GM19397 (cell line): ENCODE measurements around the gene TRAP1.

Source experiments
- ATAC-seq: cut with Tn5 transposase; IDR thresholded peaks from one replicate; pipeline ENCODE4 v1.9.1; 2021; ENCODE audit warnings: mild to moderate bottlenecking, moderate library complexity; ENCODE audit not compliant: unreplicated experiment

Gene TRAP1

DNA sequence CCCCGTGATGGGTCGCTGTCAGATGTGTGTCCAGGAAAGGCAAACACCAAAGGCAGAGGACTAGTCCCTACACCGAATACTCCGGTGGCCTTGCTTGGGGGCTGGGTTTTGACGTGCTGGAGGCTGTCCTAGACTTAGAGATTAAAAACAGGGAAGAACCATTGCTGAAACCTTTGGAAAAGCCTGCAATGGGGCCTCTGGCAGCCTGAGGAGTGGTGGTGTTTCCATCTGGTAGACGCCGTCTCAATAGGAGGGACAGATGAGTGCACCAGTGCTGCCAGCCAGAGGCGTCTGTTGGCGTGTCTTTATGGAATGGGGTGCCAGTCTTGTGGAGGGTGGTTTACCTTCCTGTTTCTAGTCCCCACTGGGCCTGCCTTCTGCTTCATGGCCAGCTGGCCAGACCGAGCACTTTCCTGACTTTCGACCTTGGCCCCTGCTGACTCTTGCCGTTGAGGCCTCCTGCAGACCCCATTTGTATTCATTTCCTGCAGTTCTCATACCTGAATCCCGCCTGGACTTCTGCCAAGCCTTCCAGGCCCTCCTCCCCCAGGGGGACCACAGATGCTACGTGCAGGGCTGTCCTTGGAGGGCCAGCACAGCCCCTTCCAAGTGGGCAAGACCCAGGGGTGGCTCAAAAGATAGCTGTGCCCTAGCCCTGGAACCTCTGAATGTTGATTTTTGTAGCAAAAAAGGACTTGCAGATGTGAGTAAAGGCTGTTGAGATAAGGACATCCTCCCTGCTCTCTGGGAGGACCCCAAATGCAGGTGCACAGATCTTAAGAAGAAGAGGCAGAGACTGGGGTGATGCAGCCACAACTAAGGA is 64.7 kb downstream of the TRAP1 start:
- ATAC-seq: no peak

DNA sequence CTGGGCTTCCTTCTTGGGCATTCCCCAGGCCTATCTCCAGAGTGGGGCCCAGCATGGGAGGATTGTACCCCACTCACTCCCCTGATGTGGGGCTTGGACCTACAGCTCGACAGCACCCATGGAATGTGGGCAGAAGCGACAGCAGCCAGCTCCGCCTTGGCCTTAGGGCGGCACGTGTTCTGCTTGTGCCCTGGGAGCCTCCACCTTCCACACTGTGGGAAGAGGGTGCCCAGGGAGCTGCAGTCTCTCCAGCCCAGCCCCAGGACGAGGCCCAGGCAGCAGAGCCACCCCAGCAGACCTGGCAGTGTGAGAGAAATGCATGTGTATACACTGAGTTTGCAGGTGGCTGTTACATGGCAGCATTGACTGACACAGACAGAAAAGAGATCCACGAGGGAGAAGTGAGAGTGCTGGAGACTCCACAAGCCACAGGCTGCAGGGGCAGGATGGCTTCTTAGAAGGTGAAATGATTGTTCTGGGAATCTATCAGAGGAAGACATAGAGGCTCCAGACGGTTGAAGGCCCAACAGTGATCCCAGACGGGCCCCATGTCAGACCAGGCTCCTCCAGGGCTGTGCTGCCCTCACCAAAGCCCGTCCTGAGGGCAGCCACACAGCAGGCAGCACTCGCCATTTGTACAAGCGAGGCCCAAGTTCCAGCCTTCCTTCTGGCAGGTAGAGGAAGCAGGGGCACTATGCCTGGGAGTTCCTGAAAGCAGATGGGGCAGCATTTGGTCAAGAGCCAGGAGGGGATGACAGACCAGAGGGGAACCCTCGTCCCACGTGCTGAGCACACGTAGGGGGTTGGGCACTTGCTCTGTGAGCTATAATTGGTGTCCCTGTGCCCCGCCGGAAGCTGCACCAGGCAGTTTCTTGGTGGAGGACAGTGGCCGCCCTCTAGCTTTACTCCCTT is 65.6 kb downstream of the TRAP1 start:
- no peak for ATAC-seq

DNA sequence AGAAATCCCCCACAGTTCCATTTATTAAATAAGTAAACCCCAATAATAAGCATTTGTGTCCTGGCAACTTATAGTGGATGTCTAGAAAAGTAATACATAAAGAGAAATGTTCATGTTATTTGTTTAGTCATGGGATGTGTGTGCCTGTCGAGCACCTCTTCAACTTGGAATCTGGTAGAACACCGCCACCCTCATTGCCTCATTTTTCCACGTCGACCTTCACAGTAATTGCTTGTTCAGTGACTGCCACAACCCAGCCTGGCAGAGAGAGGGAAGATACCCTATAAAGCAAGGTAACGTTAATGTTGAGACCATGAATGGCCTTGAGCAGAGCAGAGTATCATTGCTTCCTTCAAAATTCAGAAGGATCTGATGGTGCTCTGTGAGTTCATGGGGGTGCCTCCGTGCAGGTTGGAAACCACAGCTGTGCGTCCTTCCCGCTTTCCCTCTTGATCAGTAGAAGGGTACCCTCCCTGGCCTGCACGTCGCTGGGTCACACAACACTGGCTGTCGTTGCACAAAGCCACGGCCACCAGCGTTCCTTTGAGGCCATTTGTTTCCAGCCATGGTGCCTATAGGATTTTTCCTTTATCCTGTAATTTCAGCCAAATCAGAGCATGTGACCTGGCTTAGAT is 66.6 kb downstream of the TRAP1 start:
- no peak for ATAC-seq

DNA sequence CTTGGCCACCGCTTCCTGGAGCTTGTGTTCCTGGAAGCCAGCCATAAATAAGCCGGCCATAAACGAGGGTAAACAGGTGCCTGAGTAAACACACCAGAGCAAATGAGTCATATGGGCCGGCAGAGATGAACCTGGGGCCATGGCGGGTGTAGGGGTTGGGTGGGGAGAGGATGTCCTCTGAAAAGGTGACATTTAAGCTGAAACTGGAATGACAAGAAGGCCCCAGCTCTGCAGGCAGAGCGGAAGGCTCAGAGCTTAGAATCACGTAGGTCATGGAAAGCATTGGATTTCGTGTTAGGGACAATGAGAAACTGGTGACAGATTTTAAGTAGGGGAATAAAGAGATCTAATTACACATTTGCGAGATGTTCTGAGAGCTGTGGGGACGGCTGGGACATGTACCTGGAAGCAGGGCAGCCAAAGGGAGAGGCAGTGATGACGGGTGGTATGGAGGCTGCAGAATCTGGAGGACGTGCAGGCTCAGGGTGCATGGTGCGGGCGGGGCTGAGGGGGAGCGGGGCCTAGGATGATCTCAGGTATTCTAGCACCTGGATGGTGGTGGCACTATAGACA is 70.9 kb downstream of the TRAP1 start:
- no peak for ATAC-seq

DNA sequence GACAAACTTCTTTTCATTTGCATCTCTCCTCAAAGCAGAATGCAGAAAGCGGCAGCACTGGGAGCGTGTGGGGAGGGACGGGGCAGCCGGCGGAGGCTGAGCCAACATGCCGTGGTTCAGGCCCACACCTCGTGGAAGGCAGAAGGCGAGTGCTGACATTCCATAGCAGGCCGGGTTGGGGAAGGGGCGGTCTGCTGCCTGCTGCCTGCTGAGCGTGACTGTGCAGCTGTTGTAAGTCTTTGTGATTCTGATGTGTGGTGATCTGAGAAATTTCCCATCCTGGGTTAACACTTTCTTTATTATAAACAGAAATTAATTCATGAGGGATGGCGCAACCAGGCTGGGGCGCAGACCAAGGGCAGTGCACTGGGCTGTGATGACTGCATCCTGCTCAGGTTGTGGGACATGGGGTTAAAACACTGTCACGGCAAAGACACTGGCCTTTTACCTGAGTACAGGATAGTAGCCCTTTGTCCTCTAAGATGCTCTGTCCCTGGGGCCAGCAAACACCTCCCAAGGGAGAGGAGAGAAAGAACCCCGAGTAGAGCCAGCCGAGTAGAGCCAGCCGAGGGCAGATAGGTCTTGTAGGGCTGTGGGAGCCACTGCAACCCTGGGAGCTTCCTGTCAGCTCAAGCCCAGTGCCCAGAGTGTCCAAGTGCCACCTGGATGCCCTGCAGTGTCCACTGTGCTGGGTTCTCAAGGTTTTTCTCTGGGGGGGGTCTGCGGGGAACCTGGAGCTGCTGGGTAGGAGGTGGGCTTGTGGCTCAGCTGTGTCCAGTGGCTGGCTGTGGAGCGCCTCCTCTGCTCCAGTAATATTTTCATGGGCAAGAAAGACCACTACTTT is 71.6 kb downstream of the TRAP1 start:
- ATAC-seq: no peak

DNA sequence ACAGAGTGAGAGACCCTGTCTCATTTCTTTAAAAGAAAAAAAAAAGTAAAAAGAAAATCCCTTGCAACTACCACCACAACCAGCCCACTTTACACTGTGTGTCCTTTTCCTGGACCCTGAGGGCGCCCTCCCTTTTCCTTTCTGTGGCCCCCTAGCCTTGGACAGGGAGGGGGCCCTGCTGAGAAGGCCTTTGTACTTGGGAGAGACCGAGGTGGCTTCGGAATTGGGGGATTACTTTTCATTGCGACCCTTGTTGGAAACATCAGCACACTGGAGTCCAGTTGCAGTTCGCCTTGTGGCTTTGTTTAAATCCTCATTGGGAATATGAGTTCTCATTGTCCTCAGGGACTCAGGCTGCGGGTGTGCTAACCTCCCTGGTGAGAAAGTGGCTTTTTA is 72.2 kb downstream of the TRAP1 start:
- no peak for ATAC-seq

DNA sequence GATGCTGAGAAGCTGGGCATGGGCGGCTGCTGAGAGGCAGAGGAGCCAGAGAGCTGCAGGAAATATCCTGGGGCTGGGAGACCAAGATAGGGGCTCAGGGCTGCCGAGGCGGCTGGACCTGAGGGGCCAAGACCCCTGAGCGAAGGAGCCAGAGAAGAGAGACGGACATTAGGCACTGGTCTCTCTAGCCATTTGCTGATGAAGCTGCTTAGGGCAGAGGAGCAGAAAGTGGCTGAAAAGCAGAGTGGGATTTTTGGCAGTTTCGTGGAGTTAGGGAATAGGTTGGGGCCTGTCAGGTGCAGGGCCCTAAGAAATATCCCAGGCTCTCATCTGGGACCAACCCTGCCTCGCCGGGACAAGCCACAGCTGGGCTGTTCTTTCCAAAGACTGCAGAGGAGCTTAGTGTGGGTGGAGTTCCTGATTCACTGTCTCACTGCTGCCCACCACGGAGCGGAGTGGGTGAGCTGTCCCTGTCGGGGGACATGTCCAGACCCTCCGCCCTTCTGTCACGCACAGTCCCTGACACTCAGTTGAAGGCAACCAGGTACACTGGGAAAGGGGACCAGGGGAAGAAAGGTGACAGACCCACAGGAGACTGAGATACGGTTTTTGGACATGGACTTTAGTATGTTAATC is 74.1 kb downstream of the TRAP1 start:
- ATAC-seq: no peak

DNA sequence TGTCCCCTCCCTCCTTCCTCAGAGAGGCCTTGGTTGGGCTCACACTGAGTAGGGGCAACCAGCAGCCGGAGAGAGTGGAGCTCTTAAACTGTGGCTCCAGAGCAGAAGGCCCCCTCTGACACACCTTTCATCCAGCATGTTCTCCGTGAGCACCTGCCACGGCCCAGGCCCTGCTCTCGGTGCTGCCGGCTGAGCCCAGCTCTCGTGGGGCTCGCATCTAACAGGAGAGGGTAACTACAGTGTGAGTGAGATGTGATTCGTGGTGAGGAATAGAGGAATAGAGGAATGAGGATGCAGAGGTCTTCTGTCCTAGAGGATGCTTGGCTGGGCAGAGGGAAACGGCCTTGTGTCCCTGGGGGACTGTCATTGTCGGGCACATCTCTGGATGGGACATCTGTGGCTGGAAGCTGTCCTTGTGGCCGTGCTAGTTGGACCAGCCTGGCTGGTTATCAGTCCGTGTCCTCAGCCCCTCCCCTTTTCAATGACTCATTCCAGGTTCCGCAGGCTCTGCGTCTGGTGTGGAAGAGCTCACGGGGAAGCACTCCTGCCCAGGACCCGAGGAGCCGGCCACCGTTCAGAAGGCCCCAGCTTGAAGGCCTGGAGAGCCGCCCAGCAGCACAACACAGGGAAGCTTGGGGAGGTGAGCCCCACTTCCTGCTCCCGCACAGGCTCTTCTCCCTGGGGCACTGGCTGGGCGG is 74.8 kb downstream of the TRAP1 start:
- ATAC-seq: no peak

DNA sequence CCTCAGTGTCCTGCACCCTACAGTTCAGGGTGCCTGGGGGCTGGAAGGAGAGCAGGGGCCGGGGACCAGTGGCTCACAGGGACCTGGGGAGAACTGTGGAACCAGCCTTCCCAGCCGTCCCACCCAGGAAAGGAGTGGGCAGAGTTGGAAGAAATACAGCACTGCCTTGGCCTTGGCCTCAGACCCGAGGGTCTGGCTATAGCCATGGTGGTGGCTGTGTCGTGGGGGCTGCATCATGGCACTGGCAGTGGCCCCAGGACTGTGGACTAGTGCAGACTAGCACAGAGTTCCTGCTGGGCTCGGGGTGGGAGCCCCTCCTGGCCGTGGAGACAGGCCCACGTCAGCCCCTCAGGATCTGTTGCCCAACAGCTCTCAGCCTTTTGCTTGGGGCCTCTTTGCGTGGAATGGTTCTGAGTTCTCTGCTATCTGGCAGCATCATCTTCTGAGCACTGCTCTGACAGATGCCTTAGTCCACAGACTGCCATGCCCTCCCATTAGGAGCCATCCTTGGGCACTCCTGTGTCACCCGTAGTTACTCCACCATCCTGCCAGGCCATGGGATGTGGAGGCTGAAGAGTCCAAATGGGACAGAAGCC is 75.4 kb downstream of the TRAP1 start:
- no peak for ATAC-seq

DNA sequence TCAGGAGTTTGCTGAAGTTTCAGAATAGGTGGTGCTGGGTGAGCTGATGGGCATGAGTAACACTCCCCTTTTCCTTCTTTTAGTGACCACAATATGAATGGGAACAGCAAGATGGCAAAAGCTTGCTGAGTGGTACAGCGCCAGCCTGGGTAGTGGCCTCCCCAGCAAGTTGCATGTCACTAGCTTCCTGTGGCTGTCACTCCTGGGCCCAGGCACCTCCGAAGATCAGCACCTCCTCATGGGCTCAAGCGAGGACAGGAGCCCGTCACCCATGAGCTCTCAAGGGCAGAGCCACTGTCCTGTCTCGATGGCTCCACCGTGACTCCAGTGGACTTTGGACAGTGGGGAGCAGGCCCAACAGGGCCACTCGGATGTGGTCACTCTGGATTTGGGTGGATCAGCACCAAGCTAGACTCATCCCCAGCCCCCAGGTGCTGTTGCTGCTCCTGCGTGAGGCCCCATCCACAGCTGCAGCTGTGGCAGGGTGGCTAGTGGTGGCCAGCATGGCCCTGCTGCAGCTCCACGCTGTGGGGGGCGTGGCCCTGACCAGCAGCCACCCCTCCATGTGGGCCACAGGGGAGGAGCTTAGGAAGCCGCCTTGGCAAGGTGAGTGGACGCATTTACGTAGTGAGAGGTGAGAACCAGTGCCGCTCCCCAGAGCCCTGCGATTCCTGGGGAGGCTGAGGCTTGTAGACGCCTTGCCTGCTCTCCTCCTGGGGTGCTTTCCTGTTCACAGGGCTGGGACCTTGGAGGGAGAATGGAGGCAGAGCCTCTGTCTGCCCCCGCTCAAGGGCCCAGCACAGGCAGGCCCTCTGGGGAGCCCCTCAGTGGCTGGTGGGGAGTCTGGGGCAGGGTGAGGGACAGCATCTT is 76.5 kb downstream of the TRAP1 start:
- ATAC-seq: no peak

DNA sequence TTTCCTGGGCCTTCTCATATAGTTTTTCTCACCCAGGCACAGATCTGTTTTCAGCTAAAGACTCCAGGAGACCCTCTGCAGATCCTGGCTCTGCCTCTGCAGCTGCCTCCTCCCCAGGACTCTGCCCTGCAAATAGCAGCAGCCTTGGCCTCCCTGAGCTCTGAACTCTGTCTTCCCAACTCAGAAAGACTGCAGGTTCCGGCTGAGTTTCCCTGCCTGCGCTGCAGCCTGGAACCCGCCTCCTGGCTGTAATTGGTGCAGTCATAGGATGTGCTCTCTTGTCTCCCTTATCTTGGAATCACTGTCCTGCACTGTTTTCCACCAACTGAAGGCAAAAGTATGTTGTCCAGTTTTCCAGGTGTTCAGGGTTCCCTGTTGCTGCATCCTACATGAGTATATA is 77.1 kb downstream of the TRAP1 start:
- no peak for ATAC-seq

DNA sequence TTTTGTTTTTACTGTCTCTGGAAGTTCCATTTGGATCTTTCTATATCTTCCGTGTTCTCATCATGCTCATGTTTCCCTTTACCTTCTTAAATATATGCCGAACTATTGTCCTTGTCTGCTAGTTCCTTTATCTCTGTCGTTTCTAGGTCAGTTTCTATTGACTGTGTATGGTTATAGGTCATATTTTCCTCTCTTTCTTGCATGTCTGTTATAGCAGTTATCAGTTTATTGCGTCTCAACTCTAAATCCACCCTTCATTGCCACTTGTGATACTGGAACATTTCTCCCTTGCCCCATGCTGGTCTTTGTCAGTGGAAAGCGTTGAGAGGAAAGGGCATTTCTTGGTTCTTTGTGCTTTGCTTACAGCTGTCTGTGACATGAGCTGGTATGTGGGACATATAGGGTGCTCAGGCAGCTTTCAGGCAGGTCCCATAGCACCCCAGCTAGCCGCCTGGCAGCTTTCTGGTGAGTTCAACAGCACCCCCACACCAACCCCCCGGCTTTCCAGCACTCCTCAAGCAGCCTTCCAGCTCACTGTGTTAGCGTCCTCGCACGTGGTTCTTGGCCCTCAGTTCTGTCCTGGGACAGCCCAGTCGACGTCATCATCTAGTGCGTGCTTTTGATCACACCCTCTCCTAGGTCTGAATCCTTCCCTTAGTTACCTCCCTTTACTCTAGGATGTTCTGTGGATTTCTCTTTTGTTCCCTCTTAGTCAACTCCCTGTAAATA is 78.2 kb downstream of the TRAP1 start:
- ATAC-seq: no peak

DNA sequence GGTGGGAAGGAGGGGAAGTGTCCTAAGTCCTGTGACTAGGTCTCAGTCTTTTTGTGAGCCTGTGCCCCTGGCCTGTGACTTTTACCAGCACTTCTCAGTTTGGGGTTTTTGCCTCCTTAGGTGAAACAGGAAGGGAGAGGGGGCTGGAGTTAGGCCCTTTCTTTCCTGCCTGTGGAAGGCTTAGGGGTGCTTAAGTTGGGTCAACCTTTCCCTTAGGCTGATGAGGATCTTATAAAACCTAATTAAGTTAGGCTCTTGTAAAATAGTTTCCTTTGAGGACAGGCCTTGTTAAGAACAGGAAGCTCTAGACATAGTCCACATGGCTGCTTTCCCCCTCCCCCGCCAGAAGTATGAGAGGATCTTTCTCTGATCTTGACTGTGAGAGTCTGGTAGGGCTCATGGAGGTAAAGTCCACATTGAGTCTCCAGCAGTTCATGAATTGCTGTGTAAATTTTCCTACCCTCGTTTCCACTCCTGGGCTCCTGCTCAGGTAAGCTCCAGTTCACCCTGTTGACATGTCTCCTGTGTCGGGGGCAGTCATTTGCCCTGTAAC is 79.9 kb downstream of the TRAP1 start:
- ATAC-seq: no peak

DNA sequence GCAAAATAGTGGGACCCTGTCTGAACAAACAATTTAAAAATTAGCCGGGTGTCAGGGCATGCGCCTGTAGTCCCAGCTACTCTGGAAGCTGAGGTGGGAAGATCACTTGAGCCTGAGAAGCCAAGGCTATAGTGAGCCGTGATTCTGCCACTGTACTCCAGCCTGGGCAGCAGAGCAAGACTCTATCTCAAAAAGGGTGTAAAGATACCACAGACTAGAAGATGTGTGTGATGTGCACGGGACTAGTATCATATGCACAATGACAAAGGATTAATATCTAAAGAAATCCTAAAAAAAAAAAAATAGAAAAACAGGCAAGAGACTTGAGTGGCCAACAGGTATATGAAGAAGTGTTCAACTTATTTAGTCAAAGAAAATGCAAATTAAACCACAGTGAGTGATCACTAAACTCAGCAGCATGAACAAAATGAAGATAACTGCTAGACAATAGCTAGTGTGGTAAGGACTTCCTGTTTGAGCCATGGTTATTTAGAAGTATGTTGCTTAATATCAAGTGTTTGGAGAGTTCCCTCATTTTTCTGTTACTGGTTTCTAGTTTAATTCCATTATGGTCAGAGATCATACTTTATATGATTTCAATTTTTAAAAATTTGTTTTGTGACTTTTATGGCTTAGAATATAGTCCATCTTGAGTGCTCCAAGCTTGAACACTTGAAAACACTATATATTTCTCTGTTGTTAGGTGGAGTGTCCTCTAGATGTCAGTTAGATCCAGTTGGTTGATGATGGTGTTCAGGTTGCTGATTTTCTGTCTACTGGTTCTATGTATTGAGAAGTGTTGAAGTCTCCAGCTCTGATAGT is 91.2 kb downstream of the TRAP1 start:
- no peak for ATAC-seq

DNA sequence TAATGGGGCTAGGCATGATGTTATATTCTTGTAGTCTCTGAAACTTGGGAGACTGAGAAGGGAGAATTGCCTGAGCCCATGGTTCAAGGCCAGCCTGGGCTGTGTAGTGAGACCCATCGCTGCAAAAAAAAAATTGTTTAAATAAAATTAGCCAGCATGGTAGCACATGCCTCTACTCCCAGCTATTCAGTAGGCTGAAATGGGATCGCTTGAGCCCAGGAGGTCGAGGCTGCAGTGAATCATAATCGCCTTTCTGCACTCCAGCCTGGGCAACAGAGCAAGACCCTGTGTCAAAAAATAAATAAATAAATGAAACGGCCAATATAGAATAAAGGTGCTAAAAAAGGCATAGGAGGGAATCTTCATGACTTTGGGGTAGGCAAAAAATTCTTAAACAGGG is 92.0 kb downstream of the TRAP1 start:
- ATAC-seq: no peak

DNA sequence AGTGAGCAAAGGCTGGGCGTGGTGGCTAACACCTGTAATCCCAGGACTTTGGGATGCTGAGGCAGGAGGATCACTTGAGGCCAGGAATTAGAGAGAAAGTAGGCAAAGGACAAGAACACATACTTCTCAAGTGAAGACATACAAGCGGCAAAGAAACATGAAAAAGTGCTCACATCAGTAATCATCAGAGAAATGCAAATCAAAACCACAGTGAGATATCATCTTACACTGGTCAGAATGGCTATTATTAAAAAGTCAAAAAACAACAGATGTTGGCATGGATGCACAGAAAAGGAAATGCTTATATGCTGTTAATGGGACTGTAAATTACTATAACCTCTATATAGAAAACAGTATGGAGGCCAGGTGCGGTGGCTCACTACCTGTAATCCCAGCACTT is 93.7 kb downstream of the TRAP1 start:
- ATAC-seq: peak; percentile 49
